Calu3 (cell line): ENCODE results near the gene THBS4. TPM values are rescaled to one million over a fixed set of nuclear protein-coding genes. Genes with fewer than 3 reads are reported as not detected.

Experiments used
- BruUV-seq: library from RNA; stranded (reverse); fragments of 400-500 nt; replicated peaks from 2 replicates; lab custom pipeline; 2021; lab: Mats Ljungman, UMichigan
- CTCF ChIA-PET: fragments of 300-600 bp; sonication (Branson Sonifier 250); formaldehyde crosslinking; loops from one replicate; lab custom pipeline; 2022; ENCODE audit warnings: antibody characterized with exemption; lab: Charles Lee
- DNase-seq: peaks from one replicate; pipeline ENCODE4 v3.0.0; 2022
- H3K27ac Mint-ChIP-seq: one replicate; pipeline ENCODE4 v1.8.0; 2022; ENCODE audit warnings: mixed read lengths; ENCODE audit not compliant: unreplicated experiment
- H3K27me3 Mint-ChIP-seq: one replicate; pipeline ENCODE4 v1.8.0; 2022; ENCODE audit warnings: mixed read lengths; ENCODE audit not compliant: unreplicated experiment
- H3K36me3 Mint-ChIP-seq: one replicate; pipeline ENCODE4 v1.8.0; 2022; ENCODE audit warnings: mild to moderate bottlenecking, moderate library complexity, mixed read lengths; ENCODE audit not compliant: insufficient read depth, unreplicated experiment
- H3K4me1 Mint-ChIP-seq: one replicate; pipeline ENCODE4 v1.8.0; 2022; ENCODE audit warnings: mild to moderate bottlenecking, low read depth, mixed read lengths; ENCODE audit not compliant: unreplicated experiment
- H3K4me3 Mint-ChIP-seq: one replicate; pipeline ENCODE4 v1.8.0; 2022; ENCODE audit warnings: mild to moderate bottlenecking, low read depth, moderate library complexity, mixed read lengths; ENCODE audit not compliant: unreplicated experiment
- H3K9me3 Mint-ChIP-seq: one replicate; pipeline ENCODE4 v1.8.0; 2022; ENCODE audit warnings: low read depth, mixed read lengths; ENCODE audit not compliant: unreplicated experiment
- intact Hi-C: fragments of 100-400 bp; cut with micrococcal nuclease; formaldehyde crosslinking; loops from one replicate; pipeline ENCODE4 v1.10.0; 2022; ENCODE audit not compliant: unreplicated experiment
- total RNA-seq: library from RNA; stranded (reverse); gene quantifications from 2 replicates; pipeline ENCODE4 v1.2.3, GENCODE V29; 2022
- TF ChIP-seq, protein P1 (sequence below): fragments of 200-600 bp; IDR thresholded peaks from one replicate; pipeline ENCODE4 v1.8.0; 2022; ENCODE audit warnings: antibody characterized with exemption; ENCODE audit not compliant: unreplicated experiment

Gene THBS4
- total RNA-seq, 1 experiment from 2014 or later: 0.52 TPM

- intact Hi-C loops: no loop called here
- BruUV-seq: no TSS peak
- H3K4me1 Mint-ChIP-seq: peaks cover 17% of the 10 kb centered on the region
- DNase-seq: peak; percentile 75
- CTCF ChIA-PET: interaction anchor here (1.4 kb wide), 1 partner anchor 28 kb away, joined by 10 read pairs; no protein-coding TSS in a partner anchor
- peaks cover 11% of the 10 kb centered on the region for H3K27me3 Mint-ChIP-seq
- H3K27ac Mint-ChIP-seq: no peak overlapping the region
- H3K9me3 Mint-ChIP-seq: no peaks in the 10 kb centered on the region
- TF ChIP-seq, protein P1, sequence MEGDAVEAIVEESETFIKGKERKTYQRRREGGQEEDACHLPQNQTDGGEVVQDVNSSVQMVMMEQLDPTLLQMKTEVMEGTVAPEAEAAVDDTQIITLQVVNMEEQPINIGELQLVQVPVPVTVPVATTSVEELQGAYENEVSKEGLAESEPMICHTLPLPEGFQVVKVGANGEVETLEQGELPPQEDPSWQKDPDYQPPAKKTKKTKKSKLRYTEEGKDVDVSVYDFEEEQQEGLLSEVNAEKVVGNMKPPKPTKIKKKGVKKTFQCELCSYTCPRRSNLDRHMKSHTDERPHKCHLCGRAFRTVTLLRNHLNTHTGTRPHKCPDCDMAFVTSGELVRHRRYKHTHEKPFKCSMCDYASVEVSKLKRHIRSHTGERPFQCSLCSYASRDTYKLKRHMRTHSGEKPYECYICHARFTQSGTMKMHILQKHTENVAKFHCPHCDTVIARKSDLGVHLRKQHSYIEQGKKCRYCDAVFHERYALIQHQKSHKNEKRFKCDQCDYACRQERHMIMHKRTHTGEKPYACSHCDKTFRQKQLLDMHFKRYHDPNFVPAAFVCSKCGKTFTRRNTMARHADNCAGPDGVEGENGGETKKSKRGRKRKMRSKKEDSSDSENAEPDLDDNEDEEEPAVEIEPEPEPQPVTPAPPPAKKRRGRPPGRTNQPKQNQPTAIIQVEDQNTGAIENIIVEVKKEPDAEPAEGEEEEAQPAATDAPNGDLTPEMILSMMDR: no peak
- no peaks in the 10 kb centered on the region for H3K36me3 Mint-ChIP-seq
- peak overlapping the region; percentile 42 for H3K4me3 Mint-ChIP-seq
Observed at GRCh38 chr5:80055491-80056170, 20.5 kb downstream of the THBS4 start.

DNA sequence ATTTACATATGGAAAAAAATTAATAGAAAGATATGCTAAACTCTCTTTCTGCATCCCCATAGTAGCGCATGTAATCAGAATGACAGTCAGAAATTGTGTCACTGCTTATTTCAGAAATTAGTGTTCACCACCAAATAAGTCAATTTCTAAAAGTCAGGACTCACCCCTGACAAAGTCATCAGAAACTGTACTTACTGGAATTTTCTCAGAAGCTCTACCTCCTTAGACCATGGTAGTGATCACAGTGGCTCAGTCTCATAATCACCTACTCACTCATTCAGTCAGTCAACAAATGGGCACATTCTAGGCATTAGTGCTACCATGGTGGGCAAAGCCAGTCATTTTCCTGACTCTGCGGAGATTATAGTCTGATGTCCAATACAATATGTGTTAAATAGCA lies 22.0 kb downstream of the THBS4 start:
- Mint-ChIP-seq H3K4me3 (no peak overlapping the region), H3K9me3 (no peaks in the 10 kb centered on the region), H3K27me3 (no peaks in the 10 kb centered on the region), H3K36me3 (no peaks in the 10 kb centered on the region), H3K4me1 (peaks cover 17% of the 10 kb centered on the region), H3K27ac (no peak overlapping the region)
- no peak for DNase-seq
- TF ChIP-seq, protein P1: no peak
- no TSS peak for BruUV-seq
- CTCF ChIA-PET: no interaction called here
- intact Hi-C loops: no loop called here

- Mint-ChIP-seq H3K4me3 (no peak overlapping the region), H3K4me1 (peaks cover 17% of the 10 kb centered on the region), H3K27me3 (no peaks in the 10 kb centered on the region), H3K36me3 (no peaks in the 10 kb centered on the region), H3K9me3 (no peaks in the 10 kb centered on the region), H3K27ac (no peak overlapping the region)
- intact Hi-C loops: no loop called here
- BruUV-seq: no TSS peak
- CTCF ChIA-PET: no interaction called here
- DNase-seq: no peak
- TF ChIP-seq, protein P1: no peak
Observed at GRCh38 chr5:80057921-80058320, 22.8 kb downstream of the THBS4 start.

- Mint-ChIP-seq H3K27me3 (peaks cover 15% of the 10 kb centered on the region), H3K27ac (no peak overlapping the region), H3K4me3 (no peak overlapping the region), H3K4me1 (peaks cover 17% of the 10 kb centered on the region), H3K9me3 (no peaks in the 10 kb centered on the region), H3K36me3 (no peaks in the 10 kb centered on the region)
- intact Hi-C loops: no loop called here
- CTCF ChIA-PET: no interaction called here
- BruUV-seq: no TSS peak
- TF ChIP-seq, protein P1: no peak
- DNase-seq: no peak
Observed at GRCh38 chr5:80059354-80059980, 24.3 kb downstream of the THBS4 start.
